Activated CD4-positive, alpha-beta T cell treated with anti-CD3 and anti-CD28 coated beads, Interleukin-2, Interleukin-4, amounts not matched to agents 100 ng/mL and 50 ng/mL, durations not matched to agents 16 hours and 8 hours (primary cell): ENCODE results near the gene INTS4.
"Not testable (repeated sequence)": the region's sequence is repeated elsewhere in the genome, so short reads cannot be mapped to it uniquely, and the experiment has no call there.

Experiments
- DNase-seq: peaks from one replicate; pipeline ENCODE4 v3.0.0-alpha.2; 2020; ENCODE audit warnings: low spot score

Gene INTS4

DNA sequence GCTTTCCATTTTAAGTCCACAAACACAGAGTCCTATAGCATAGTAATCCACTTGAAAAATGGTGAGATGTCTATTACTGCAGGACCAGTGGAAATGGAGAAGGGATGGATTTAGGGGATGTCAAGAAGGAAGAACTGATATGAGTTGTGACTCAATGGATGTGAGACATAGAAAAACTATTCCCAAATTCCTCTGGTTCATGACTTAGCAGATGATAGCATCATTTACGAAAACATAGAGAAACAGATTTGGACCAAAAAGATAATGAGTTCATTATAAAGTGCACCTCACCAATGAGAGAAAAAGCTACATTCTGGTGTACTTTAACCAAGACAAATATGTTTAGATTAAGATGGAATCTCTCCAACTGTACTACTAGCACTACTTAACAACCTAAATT is 51.2 kb downstream of the INTS4 start:
- DNase-seq, result not testable (repeated sequence)

DNA sequence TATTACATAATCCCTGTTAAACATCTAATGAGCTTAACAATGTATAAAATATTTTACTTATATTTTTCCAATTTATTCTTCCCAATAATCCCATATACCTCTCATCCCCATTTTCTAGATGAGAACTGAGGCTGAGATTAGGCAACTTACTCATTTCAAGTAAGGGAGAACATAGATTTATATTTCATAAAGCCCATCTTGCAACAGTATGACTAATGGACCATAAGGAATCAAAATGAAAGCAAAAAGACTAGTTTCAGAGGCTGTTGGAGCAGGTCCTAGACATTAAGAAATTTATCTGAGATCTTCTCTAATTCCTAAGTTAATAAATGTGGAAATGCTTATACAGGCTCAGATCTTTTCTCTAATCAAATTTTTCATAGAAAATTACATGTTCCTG is 52.0 kb downstream of the INTS4 start:
- not testable (repeated sequence) for DNase-seq

DNA sequence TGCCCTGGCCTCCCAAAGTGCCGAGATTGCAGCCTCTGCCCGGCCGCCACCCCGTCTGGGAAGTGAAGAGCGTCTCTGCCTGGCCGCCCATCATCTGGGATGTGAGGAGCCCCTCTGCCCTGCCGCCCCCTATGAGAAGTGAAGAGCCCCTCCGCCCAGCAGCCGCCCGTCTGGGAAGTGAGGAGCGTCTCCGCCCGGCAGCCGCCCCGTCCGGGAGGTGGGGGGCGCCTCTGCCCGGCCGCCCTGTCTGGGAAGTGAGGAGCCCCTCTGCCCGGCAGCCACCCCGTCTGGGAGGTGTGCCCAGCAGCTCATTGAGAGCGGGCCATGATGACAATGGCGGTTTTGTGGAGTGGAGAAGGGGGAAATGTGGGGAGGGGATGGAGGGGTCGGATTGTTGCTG is 60.9 kb downstream of the INTS4 start:
- DNase-seq, result not testable (repeated sequence)

DNA sequence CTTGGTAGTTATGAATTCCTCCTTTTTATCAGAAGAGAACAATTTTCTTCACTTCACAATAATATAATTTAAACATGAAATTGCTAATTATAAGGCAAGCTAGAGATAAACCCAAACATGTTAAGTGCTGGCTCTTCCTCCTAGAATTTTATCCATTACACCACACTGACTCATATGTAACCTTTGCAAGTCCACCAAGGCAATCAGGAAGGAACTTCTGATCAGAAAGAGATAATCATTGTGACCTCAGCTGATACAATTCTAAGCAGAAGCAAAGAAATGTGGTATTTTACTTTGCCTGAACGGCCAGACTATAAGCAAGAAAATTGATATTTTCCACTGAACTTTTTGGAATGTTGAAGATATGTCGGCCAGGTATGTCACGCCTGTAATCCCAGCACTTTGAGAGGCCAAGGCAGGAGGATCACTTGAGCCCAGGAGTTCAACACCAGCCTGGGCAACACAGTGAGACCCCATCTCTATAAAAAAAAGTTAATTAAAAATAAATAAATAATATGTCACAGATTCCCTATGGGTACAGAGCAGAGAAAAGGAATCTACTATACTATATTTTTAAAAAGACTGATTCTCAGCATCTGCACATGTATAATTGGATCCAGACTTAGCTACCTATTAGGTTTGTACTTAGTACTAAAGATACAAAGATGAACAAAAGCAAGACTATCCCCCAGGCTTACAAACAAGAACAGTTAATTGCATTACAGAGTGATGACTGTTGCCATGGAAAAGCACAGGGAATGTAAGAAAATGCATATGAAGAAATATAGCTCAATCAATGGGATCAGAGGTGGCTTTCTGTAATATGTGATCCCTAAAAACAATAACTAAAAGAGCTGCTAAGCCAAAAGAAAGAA is 63.9 kb downstream of the INTS4 start:
- peak; percentile 4 for DNase-seq

DNA sequence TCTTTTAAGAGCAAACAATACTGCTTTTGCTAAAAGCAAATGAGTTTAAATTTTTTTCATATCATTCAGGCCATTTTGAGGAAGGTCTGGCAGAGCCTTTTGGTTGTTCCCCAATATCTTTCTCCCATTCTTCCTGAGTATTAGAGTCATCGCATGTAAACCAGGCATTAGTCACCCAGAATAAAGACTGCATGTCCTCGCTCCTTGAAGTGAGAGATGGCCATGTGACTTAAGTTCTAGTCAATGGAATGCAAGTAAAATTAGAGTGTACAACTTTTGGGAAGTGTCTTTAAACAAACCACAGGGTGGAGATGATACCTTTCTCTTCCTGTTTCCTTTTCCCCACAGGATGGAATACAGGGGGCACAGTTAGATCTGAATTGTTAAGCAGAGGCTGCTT is 76.8 kb downstream of the INTS4 start:
- not testable (repeated sequence) for DNase-seq

DNA sequence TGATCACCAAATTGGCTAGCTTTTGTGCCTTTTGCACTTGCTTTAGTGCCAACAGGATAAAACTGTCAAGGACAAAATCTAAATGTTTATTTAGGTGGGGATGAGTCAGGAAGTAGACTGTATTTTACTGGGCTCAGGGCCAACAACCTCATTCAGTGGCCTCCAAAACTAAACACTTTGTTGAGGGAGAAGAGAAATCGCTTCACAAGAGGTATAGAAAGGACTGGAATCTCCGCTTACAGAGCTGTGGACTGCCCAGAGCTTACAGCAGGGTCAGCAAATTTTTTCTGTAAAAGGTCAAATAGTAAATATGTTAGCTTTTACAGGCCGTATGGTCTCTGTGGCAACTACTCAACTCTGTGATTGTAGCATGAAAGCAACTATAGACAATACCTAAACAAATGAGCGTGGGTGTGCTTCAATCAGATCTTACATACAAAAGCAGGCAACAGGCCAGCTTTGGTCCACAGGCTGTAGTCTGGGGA is 80.1 kb downstream of the INTS4 start:
- DNase-seq, result not testable (repeated sequence)

DNA sequence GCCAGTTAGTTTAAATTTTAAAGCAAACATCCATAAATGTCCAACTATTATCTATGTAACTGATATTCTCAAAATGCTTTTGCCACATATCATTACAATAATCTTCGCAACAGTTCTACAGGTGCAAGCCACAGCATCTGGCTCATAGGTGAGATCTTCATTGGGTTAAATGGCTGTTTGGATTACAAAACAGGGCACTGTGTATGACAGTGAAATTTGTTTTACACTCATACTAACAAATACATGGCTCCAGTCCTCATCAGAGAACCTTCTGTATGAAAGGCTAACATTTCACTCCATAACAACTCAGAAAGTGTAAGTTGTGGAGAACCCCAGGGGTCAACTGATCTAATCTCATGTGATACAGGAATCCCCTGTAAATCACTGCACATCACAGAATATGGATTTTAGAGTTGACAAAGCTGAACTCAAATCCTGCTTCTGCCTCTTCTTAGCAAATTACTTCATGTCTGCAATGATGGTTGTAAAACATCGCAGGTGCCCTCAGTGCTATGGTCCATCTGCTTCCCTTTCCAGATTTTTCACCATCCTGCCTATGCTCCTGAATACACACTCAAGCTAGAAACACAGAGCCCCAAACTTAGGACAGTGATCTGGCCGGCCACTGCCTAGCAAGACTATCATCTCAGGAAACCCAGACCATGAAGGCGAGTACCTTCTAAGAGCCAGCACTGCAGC is 80.7 kb downstream of the INTS4 start:
- not testable (repeated sequence) for DNase-seq

DNA sequence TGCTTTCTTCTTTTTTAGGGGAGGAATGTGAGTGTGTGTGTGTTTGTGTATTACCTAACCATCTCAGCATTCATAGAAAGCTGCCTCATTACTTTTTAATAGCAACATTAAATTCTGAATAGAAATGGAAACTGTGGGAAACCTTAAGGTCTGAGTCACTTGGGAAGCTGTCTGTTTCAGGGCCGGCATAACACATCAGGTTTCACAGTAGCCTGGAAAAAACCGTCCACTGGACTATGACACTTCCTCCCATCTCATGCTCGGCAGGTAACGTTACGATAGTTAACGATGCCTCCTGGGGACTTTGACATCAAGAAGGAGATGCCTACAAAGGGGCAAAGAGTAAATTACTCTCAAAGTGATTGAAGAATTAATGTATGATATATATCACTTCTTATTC is 83.6 kb downstream of the INTS4 start:
- not testable (repeated sequence) for DNase-seq

DNA sequence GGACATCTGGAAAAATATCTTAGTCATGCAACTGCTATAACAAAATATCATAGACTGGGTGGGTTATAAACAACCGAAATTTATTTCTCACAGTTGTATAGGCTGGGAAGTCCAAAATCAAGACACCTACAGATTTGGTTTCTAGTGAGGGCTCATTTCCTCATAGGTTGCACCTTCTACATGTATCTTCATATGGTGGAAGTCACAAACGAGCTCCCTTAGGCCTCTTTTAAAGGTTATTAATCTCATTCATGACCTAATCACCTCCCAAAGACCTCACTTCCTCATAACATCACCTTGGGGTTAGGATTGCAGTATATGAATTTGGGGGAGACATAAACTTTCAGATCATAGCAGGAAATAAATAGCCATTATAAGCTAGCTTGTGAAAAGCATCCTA is 85.2 kb downstream of the INTS4 start:
- DNase-seq, result no peak

DNA sequence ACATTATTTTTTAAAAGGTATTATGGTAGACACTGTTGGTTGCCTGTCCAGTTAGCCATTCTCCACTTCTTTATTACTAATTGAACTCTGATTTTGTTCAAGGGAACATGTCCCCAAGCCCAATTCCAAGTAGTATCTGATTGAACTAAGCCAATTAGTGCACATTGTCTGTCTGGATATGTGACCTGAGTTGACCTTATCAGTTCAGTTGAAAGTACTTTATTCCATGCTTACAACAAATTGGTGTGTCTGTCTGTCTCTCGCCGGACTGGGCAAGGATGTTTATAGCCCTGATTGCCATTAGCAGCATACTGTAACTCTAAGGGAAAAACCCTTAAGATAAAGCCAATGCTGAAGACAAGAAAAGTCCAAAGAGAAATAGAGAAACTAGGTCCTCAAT is 85.6 kb downstream of the INTS4 start:
- DNase-seq, result no peak

DNA sequence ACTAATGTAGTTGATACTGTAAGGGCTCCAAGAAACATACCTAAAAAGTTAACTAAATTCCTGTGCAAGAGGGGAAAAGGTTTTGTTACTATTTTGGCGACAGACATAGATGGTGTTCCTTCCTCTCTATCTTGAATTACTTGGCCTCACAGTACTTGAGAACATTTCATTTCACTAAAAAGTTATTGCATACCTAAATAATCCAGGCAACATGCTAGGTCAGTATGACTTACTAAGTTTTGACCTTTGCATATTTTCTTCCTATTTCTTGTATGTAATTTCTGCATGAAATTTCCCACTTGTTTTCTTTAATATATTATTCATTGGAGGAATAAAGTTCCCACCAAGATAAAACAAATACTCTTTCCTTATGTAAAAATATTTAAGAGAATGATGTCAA is 99.5 kb downstream of the INTS4 start:
- DNase-seq, result not testable (repeated sequence)

DNA sequence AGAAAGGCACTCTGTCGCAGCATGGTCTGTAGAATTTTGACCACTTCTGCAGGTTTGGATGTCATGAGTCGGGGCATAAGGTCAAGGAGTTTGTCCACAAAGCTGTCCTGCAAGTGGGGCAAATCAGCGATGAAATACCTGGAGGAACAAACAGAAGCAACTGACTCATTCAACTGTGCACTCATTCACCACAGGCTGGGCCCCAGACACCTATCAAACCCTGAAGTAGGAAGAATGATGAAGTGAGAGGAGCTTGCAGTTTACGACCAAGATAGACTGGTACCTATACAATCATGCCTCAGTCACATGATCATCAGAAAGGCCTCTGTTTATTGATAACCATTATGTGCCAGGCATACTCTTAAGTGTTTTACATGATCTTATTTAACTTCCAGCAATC is 102.8 kb downstream of the INTS4 start:
- DNase-seq, result not testable (repeated sequence)

DNA sequence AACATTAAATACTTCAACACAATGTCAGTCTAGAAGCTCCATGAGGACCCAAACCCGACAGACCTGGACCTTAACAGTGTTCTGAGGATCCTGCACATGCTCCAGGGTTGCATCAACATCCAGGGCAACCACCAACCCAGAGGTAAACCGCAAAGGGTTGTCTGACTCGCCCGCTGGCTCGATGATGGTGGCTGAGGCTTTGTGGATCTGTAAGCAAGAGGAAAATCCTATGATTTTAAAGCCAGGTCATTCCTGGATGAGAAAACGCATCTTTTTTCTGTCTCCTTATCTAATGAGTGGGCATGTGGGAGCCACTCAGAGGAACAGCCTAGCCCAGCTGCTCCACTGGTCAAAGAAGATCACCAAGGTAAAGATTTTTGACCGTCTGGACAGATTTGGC is 103.2 kb downstream of the INTS4 start:
- DNase-seq, result not testable (repeated sequence)

DNA sequence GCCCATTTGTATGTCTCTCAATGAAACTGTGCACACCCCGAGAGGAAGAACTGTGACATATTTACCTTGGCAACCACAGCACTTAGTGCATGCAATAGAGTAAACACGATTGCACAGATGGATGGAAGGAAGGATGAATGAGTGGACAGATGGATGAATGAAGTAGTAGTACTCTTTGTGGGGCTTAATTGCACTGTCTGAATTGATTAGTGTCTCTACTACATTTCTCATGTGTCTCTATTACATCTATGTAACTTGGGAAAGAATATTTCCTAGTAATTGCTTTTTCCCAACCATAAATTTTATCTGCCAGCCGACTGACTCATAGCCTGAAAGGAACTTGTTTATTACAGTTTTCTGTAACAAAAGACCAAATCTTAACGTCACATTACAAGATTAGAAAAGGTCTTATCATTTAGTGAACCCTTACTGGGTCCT is 103.8 kb downstream of the INTS4 start:
- DNase-seq, result not testable (repeated sequence)

DNA sequence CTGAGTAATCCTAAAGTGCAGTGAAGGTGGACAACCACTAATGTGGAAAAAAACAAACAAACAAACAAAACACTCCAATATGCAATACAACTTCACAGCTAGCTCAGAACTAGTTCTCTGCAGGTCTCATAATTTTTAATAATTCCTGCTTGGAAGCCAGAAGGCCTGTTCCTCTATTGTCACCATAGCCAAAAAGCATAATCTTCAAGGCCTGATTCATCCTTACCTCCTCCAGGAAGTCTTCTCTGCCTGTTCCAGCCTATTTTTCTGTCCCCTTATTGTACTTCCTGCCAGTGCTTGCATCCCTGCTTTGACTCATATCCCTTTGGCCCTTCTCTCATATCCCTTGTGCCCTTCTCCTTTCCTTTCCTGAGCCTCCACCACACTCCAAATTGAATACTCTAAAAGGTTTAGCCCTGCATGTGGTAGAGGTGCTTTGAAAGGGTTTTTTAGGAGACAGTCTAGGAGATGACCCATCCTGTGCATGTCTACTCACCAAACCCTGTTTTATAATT is 104.3 kb downstream of the INTS4 start:
- not testable (repeated sequence) for DNase-seq

DNA sequence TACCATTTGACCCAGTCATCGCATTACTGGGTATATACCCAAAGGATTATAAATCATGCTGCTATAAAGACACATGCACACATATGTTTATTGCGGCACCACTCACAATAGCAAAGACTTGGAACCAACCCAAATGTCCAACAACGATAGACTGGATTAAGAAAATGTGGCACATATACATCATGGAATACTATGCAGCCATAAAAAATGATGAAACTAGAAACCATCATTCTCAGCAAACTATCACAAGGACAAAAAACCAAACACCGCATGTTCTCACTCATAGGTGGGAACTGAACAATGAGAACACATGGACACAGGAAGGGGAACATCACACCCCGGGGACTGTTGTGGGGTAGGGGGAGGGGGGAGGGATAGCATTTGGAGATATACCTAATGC is 105.4 kb downstream of the INTS4 start:
- not testable (repeated sequence) for DNase-seq

DNA sequence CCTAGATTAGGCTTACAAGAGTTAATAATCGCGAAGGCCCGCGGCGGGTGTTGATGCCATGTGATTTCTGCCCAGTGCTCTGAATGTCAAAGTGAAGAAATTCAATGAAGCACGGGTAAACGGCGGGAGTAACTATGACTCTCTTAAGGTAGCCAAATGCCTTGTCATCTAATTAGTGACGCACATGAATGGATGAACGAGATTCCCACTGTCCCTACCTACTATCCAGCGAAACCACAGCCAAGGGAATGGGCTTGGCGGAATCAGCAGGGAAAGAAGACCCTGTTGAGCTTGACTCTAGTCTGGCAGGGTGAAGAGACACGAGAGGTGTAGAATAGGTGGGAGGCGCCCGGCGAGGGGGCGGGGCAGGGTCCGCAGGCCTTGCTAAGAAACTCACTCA is 108.1 kb downstream of the INTS4 start:
- no peak for DNase-seq

DNA sequence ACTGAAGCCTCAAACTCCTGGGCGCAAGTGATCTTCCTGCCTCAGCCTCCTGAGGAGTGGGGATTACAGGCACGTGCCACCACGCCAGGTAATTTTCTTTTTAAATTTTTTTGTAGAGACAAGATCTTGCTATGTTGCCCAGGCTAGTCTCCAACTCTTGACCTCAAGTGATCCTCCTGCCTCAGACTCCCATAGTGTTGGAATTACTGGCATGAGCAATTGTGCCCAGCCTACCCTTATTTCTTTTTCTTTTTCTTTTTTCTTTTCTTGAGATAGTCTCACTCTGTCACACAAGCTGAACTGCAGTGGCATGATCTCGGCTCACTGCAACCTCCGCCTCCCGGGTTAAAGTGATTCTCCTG is 109.7 kb downstream of the INTS4 start:
- no peak for DNase-seq

DNA sequence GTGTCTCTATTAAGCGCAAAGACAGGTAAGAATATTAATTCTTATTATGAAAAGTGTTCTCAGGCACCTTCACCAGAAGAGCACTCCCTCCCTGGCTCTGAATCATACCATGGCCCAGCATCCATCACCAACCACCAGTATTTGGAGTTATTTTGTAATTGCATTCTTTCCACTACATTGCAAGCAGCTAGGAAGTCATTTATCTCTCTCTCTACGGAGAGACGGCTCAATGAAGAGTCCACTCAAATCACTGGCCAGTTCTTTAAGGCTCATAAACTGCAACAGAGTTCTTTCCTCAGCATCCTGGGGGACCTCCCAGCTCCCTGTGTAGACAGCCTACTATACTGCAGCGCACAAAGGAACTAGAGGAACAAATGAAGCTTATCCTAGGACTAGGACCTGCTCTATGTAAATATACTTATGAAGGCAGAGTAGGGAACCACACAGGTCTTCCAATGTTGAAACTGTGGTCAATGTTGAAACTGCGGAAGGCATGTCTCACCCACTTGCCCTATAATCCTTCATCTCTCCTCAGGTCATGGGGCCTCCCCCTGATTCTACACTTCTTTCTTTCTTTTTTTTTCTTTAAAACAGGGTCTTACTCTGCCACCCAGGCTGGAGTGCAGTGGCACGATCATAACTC is 110.2 kb downstream of the INTS4 start:
- DNase-seq, result no peak

DNA sequence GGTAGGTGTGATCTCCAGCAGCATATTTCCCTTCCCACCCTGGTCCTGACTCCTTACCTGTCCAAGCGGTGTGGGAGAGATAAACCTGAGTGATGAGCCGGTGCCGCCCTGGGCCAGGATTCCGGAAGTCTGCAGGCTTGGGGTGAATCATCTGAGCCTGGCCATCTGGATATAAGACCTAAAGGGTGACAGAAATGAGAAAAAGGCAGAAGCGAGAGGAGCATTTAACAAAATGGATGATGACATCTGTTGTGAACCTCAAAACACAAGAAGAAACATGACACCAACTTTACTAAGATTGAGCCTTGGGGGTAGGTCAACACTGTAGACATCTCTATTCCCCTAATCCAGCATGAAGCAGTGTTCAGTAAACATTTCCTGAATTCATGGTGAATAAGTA is 110.7 kb downstream of the INTS4 start:
- DNase-seq, result no peak

DNA sequence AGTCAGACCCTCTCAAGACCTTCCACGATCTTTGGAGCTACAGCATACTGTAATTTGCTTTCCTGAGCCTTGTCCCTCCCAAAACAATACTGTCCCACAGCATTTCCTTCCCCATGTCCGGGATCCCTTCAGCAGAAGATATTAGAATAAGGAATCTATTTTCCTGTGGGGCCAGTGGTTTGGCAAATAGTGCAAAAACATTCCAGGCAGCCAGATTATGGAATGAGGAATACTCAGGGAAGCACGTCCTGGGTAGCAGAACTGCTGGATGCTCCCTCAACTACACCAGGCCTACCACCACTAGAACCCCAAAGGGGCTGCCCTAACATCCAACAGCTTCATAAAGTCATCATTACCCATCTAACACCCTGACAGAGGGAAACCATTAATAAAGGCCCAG is 112.1 kb downstream of the INTS4 start:
- no peak for DNase-seq

DNA sequence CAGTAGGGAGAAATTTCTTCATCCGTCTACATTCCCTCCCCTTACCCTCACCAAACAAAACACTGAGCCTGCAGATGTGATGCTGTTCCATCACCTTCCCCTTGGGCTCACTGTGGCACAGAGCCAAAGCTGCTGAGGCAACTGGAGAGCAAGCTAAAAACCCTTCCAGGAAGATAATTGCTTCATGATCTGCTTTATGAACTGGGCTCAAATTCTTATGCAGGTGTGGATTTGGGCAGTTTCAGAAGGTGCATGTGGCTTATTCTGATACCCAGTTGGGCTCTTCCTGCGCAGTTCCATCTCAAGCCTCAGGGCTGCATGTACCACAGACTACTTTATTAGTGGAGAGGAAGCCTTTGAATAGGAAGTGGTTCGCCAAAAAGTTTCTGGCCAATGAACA is 115.2 kb downstream of the INTS4 start:
- no peak for DNase-seq

DNA sequence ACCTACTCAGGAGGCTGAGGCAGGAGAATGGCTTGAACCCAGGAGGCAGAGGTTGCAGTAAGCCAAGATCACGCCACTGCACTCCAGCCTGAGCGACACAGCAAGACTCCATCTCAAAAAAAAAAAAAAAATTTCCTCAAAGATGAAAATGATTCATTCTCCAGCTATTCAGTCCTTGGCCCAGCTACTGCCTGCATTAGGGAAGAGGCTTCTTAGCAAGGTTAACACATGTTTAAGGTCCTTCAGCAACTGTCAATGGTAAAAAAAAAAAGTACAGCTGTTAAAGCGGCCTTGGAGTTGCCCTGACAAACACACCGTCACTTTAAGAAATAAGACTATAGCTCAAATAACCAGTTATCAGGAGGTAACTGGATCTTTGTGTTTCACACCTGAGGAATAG is 116.2 kb downstream of the INTS4 start:
- DNase-seq, result not testable (repeated sequence)
